ENCODE results near the gene RPL7L1. TPM values are rescaled to one million over a fixed set of nuclear protein-coding genes. Genes with fewer than 3 reads are reported as not detected.

The RPL7L1 gene
- polyA plus RNA-seq (2011; rRNA removed) (30.2 and 44.4 TPM in 2 replicates), polyA minus RNA-seq (2011; rRNA and poly(A)+ RNA removed) (17.6 and 23.0 TPM in 2 replicates)

DNA sequence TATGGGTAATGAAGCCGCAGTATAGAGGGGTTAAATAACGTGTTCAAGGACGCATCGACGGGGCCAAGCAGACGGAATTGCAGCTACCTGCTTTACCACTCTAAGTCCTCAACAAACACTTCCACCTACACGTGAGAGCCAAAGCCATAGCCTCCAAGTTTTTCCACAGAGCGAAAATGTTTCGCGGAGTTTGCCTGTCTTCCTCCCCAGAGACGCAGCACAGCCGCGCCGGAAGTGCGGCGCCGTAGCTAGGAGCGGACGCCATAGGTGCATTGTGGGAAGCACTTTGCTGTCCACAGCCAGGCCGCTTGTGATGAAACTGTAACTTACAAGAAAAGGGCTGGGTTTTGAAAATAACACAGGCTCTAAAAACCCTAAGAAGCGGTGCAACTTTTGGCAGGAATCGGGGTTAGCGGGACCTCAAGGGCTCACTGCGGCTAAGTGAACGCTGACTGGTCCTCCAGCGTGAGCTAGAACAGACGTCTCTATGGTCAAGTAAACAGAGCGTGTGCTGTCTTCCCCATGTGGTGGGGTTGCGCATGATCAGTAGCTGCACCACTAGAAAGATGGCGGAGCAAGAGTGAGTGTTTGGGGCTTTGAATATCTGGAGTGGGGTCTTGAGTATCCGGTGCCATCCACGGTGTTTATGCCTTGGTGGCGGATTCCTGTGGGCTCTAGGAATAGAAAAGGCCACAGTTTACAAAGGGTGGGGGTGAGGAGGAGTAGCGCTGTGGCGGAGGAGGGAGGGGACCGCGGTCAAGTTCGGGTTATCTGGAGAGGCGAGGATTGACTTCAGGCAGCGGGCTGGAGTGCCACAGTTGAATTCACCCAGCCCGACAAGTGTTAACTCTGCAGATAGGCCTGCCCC is at the start of gene RPL7L1:
Gene RPL7L1, plus strand, starts transcription at position 245 of the 868 bp plus-strand sequence. Its CDS starts 295 bp downstream, at position 540.
- no peaks in the 10 kb centered on the region for H3K27me3 ChIP-seq (ENCODE audit: control insufficient read depth, insufficient read depth, low read length)
- peak within 1 kb of the TSS; percentile 82 for H3K4me3 ChIP-seq (ENCODE audit: low read depth, low read length)
- DNase-seq (ENCODE audit: low read depth) = peak; percentile 47
- ChIA-PET CTCF (interaction anchor here (0.6 to 3.9 kb wide), 7 partner anchors 141 to 441 kb away, joined by 3 to 32 read pairs (median 3); no protein-coding TSS in a partner anchor), POLR2A (interaction anchor here (0.6 kb wide), 1 partner anchor 155 kb away, joined by 3 read pairs; no protein-coding TSS in a partner anchor)
- H3K36me3 ChIP-seq (ENCODE audit: control insufficient read depth, insufficient read depth, low read length) = peaks cover 8% of the 10 kb centered on the region
- TF ChIP-seq, protein P1, sequence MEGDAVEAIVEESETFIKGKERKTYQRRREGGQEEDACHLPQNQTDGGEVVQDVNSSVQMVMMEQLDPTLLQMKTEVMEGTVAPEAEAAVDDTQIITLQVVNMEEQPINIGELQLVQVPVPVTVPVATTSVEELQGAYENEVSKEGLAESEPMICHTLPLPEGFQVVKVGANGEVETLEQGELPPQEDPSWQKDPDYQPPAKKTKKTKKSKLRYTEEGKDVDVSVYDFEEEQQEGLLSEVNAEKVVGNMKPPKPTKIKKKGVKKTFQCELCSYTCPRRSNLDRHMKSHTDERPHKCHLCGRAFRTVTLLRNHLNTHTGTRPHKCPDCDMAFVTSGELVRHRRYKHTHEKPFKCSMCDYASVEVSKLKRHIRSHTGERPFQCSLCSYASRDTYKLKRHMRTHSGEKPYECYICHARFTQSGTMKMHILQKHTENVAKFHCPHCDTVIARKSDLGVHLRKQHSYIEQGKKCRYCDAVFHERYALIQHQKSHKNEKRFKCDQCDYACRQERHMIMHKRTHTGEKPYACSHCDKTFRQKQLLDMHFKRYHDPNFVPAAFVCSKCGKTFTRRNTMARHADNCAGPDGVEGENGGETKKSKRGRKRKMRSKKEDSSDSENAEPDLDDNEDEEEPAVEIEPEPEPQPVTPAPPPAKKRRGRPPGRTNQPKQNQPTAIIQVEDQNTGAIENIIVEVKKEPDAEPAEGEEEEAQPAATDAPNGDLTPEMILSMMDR (IDR thresholded peaks at IDR 0.05; ENCODE audit: insufficient read depth, low read depth, low read length) = no peak

DNA sequence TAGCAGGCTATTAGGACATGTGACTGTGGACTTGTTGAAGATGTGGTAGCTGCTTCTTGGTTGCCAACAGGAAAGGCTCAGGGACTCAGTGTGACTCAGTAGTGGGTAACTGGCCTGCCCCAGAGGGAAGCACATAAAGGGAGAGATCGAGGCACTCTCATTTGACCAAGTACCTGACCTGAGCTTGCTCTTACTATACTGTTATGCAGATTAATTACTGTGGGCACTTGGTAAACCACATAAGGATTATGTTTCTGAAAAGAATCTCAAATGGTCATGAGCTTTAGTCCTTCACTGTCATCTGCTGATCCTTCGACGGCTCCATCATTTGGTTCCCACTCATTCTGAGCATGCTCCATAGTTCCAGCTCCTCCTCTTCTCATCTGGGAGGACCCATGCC is 48.2 kb upstream of the RPL7L1 start:
- no peak overlapping the region for H3K4me3 ChIP-seq (ENCODE audit: low read depth, low read length)
- H3K27me3 ChIP-seq (ENCODE audit: control insufficient read depth, insufficient read depth, low read length) = no peaks in the 10 kb centered on the region
- TF ChIP-seq, protein P1 (IDR thresholded peaks at IDR 0.05; ENCODE audit: insufficient read depth, low read depth, low read length) = no peak
- DNase-seq (ENCODE audit: low read depth) = no peak
- ChIA-PET CTCF (interaction anchor here (0.6 to 1.2 kb wide), 6 partner anchors 8 to 637 kb away, joined by 3 to 7 read pairs (median 3); no protein-coding TSS in a partner anchor), POLR2A (interaction anchor here (0.6 kb wide), 1 partner anchor 22 kb away, joined by 14 read pairs; no protein-coding TSS in a partner anchor)
- H3K36me3 ChIP-seq (ENCODE audit: control insufficient read depth, insufficient read depth, low read length) = peaks cover 7% of the 10 kb centered on the region

DNA sequence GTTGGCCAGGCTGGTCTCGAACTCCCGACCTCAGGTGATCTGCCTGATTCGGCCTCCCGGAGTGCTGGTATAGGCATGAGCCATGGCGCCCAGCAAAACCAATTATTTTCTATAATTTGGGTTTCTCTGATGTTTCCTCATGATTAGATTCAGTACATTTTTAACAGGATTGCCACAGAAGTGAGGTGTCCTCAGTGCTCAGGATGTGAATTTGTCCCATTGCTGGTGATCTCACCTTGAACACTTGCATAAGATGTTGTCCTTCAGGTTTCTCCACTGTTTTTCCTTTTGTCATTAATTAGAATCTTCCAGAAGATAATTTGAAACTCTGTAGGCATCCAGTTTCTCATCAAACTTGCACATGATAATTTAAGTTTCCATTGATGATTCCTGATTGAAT is 45.4 kb upstream of the RPL7L1 start:
- no peak for DNase-seq (ENCODE audit: low read depth)
- CTCF ChIA-PET = no interaction called here

DNA sequence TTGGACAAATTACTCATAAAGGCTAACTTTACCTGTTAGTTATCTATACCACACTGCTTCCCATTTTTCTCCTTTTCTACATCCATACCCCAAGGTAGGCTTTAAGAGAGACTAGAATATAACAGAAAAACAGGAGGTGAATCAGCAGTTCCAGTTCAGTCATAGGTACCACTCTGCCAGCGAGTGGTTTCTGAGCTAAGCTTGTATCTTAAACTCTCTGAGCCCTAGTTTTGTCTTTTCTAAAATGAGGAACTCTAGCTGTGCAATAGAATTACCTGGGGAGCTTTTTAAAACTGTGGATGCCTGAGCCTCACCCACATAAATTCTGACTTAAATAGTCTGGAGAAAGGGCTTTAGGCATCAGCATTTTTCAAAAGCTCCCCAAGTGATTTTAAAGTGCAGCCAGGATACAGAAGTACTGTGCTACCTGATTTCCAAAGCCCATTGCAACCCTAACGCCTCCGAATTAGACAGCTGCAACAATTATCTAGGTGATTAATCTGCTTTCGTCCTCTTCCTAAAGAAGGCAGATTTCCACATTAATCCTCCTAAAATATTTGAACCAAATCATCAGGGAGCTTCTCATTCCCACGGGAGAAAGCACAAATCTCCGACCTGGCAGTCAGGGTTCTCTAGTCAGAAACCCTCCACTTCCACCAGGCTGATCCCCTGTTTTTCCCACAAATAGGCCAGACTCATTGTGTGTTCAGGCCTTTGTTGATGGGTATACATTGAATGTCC is 37.4 kb upstream of the RPL7L1 start:
- Histone ChIP-seq H3K36me3 (ENCODE audit: control insufficient read depth, insufficient read depth, low read length) (peaks cover 2% of the 10 kb centered on the region), H3K4me3 (ENCODE audit: low read depth, low read length) (no peak overlapping the region), H3K27me3 (ENCODE audit: control insufficient read depth, insufficient read depth, low read length) (no peaks in the 10 kb centered on the region)
- TF ChIP-seq, protein P1 (IDR thresholded peaks at IDR 0.05; ENCODE audit: insufficient read depth, low read depth, low read length) = no peak
- ChIA-PET POLR2A (no interaction called here), CTCF (interaction anchor here (0.7 to 1.2 kb wide), 6 partner anchors 9 to 181 kb away, joined by 3 to 6 read pairs (median 4); no protein-coding TSS in a partner anchor)
- DNase-seq (ENCODE audit: low read depth) = no peak

More for the DNA sequence above, 45.4 kb upstream of the RPL7L1 start:
- Histone ChIP-seq H3K27me3 (ENCODE audit: control insufficient read depth, insufficient read depth, low read length) (no peaks in the 10 kb centered on the region), H3K4me3 (ENCODE audit: low read depth, low read length) (no peak overlapping the region), H3K36me3 (ENCODE audit: control insufficient read depth, insufficient read depth, low read length) (peaks cover 7% of the 10 kb centered on the region)
- POLR2A ChIA-PET = no interaction called here
- TF ChIP-seq, protein P1 (IDR thresholded peaks at IDR 0.05; ENCODE audit: insufficient read depth, low read depth, low read length) = no peak

DNA sequence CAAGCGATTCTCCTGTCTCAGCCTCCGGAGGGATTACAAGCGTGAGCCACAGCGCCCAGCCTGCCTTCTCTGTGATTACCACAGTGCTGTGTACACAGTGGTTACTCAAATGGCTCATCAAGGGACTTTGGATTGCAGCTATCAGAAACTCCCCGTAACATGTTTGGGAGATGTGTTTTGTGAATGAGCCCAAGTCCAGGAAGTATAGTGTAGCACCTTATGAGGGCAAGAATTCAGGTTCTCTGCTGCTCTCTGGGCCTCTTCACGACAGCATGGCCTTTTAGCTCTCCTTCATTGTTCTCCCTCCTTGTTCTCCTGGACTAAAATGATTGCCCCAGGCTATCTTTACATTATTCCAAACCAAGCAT is 34.1 kb upstream of the RPL7L1 start:
- Histone ChIP-seq H3K36me3 (ENCODE audit: control insufficient read depth, insufficient read depth, low read length) (peaks cover 2% of the 10 kb centered on the region), H3K27me3 (ENCODE audit: control insufficient read depth, insufficient read depth, low read length) (no peaks in the 10 kb centered on the region), H3K4me3 (ENCODE audit: low read depth, low read length) (no peak overlapping the region)
- TF ChIP-seq, protein P1 (IDR thresholded peaks at IDR 0.05; ENCODE audit: insufficient read depth, low read depth, low read length) = no peak
- no peak for DNase-seq (ENCODE audit: low read depth)
- ChIA-PET CTCF (no interaction called here), POLR2A (no interaction called here)

Measured in BJ (cell line).